Measurements from ENCODE around the gene BORCS6.

BORCS6 gene

DNA sequence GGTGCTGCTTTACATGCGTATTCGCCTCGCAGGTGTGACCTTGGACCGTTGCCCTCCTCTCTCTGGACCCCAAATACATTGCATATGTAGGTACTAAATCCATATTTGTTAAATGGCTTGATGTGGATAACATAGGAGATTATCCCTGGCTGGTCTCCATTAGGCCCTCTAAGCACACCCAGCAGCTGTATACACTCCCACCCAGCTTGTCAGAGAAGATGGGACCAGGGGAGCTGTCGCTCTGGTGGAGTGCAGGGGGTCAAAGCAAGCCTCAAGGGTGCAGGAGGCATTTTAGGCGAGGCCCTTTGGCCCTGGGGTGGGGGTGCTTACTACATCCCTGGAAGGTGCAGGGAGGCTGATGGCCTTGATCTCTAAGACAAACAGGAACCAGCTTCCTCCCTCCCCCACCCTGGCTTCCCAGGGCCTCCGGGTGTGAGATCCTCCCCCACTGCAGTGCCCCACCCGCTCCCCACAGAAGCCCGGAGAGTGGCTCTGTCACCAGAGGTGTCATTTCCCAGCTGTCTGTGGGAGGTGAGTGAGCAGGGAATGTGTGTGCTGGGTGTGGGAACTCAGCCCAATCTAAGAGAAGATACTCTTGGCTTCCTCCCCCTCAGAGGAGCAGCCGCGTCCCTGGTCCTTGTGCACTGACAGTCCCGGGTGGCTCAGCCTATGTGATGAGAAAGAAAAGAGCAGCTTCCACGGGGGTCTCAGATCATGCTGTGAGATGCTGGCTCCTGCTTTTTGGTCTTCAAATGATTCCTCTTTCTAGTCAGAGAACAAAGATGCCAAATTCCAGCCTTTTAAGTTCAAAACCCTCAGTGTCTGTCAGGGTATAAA is 25.8 kb downstream of the BORCS6 start:
- H3K27ac ChIP-seq: no peak overlapping the region
- TF ChIP-seq, protein P1, sequence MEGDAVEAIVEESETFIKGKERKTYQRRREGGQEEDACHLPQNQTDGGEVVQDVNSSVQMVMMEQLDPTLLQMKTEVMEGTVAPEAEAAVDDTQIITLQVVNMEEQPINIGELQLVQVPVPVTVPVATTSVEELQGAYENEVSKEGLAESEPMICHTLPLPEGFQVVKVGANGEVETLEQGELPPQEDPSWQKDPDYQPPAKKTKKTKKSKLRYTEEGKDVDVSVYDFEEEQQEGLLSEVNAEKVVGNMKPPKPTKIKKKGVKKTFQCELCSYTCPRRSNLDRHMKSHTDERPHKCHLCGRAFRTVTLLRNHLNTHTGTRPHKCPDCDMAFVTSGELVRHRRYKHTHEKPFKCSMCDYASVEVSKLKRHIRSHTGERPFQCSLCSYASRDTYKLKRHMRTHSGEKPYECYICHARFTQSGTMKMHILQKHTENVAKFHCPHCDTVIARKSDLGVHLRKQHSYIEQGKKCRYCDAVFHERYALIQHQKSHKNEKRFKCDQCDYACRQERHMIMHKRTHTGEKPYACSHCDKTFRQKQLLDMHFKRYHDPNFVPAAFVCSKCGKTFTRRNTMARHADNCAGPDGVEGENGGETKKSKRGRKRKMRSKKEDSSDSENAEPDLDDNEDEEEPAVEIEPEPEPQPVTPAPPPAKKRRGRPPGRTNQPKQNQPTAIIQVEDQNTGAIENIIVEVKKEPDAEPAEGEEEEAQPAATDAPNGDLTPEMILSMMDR (conservative IDR thresholded peaks at IDR 0.05): no peak

DNA sequence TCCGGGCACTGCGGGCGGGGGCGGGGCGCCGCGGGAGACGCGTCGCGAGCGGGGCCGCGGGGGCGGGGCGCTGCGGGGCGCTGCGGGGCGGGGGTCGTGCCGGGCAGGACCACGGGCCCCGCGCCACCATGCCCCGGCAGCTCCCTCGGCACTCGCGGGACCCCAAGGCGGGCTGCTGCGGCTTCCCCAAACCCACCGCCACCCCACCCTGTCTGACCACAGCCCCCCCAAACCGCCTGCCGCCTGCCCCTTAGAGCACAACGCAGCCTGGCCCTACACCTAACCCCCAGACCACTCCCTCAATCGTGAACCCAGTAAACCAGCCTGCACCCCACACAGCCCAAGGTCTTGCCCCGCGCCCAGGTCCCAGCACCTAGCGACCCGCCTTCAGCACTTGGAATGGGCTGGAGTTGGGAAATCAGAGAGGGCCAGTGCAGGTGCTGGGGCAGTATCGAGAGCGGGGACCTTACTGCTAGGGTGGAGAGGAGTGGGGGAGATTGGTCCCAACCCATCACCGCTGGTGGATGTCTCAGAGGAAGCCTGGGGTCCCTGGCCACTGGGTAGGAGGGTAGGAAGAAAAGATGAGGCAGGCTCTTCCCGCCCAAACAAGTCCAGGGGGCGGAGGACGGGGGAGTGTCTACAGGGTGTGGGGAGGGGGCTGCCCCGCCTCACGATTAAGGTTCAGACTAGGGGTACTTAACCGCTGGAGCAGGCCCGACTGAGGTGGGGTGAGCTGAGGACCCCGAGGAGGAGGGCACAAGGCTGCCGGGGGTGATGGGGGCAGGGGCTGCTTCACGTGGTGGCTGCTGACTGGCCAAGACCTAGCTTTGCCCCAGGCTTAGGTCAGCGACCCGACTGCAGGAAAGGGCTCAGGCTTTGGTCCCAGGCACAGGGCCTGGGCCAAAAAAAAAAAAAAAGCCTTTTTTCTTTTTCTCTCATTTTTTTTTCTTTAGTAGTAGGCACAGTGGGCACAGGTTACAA is 26.7 kb downstream of the BORCS6 start:
- H3K27ac ChIP-seq: peak overlapping the region; percentile 90
- TF ChIP-seq, protein P1 (conservative IDR thresholded peaks at IDR 0.05): no peak

DNA sequence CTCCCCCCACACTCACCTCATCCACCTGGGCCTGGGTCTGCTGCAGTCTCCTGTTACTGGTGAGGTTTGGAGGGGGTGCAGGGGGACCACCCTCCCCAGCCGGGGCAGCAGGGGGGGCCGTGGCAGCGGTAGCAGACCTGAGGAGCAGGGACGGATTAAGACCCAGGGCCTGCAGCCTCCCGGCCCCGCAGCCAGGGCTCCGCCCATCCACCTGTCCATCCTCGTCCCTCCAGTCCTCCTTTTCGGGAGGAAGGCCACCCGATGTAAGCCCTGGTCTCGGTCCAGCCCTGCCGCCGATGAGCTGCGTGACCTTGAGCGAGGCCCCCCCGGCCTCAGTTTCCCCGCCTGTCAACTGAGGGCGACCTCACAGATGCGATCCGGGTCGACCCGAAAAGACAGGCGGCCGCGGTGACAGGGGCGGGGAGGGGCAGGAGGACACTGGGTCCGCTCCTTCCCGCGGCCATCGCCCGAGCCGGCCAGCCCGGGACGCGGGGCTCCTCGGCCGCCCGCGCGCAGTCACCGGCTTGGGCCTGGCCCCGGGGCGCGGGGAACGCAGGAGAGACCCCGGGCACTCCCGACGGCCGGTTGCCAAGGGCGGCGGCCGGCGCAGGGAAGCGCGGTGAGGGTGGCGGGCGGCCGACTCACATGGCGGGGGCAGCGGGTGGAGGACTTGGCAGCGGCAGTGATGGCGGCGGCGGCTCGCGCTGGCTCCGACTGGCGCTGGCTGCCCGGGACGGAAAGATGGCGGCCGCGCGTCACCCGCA is 27.6 kb downstream of the BORCS6 start, which contains the start of gene VAMP2:
VAMP2 (minus strand) TSS at position 716 of the 764 bp plus-strand sequence; CDS start at position 647, 69 bp downstream.
- TF ChIP-seq, protein P1 (conservative IDR thresholded peaks at IDR 0.05): no peak
- H3K27ac ChIP-seq: peak within 1 kb of the TSS; percentile 90

DNA sequence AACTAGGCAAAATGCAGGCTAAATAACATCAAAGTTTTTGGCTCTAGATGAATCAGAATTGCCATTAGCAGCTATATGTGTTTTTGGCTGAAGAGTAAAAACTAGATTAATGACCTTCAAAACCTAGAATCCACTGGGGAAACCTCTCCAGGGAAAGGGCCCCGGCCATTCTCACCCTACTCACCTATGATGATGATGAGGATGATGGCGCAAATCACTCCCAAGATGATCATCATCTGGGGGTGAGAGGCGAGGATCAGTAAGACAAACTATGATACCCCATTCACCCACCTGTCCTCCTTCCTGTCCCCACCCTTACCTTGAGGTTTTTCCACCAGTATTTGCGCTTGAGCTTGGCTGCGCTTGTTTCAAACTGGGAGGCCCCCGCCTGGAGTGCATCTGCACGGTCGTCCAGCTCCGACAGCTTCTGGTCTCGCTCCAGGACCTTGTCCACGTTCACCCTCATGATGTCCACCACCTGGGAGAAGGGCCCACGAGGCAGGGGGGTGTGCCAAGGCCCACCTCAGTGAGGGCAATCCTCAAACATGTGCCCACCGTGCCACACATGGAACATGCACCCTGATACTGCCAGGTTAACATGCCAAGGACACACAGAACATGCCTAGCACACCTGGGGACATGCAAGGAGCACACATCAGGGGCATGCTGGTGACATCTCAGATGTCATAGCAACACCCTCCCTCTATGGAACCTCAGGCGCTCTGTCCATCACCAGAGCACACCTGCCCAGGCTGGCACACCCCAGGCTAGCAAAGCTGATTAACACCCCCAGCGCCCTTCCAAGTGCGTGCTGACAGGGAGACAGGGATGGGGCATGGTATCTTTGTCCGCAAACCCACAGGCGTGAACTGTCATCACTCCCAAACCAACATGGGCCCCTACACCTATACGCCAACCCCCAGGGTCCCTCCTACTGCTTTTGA is 28.4 kb downstream of the BORCS6 start:
- TF ChIP-seq, protein P1 (conservative IDR thresholded peaks at IDR 0.05): no peak
- H3K27ac ChIP-seq: peak overlapping the region; percentile 90

DNA sequence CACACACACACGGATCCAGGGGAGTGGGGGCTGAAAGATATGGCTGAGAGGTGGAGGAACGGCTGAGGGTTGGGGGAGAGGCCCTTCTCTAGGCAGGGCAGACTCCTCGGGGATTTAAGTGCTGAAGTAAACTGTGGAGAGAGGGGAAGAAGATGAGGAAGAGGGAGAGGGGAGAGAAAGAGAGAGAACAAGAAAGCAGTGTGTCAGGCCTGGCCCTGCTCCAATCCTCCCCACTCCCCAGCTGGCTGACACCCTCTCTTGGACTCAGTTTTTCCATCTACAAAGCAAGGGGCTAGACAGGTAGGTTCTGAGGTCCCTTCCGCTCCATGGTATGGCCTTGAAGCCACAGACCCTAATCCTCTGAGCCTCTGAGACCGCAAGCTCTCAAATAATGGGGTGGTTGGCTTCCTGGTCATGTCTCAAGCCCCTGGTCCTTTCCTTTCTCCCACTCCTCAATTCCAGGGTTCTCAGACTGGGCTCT is 29.2 kb downstream of the BORCS6 start:
- TF ChIP-seq, protein P1 (conservative IDR thresholded peaks at IDR 0.05): no peak
- peak overlapping the region; percentile 90; the same call in 1 of the 2 replicates for H3K27ac ChIP-seq

DNA sequence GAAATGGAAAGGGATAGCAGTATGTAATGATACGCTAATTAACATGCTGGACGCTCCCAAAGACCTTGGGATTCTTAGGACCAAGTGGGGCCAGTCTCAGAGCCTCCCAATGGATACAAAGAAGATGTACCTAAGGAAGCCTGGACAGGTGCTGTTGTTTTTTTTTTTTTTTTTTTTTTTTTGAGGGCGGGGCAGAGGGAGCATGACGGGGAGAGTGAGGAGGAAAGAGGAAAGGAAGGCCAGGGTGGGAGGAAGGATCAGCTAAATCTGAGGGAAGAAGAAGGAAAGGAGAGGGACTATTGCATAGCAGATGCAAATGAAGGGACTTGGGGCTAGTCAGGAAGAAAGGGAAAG is 29.8 kb downstream of the BORCS6 start:
- H3K27ac ChIP-seq: peak overlapping the region; percentile 90; the same call in 1 of the 2 replicates
- TF ChIP-seq, protein P1 (conservative IDR thresholded peaks at IDR 0.05): no peak
